OCI-LY1 (cell line): ENCODE measurements around the gene GOLGA6B.
"Not testable (repeated sequence)": the region's sequence is repeated elsewhere in the genome, so short reads cannot be mapped to it uniquely, and the experiment has no call there.

Experiments
- EZH2 ChIP-seq: fragments of 200-600 bp; sonication (generic), shearing (Covaris generic); IDR thresholded peaks from 2 replicates; pipeline ENCODE4 v1.8.0; 2017; ENCODE audit warnings: borderline replicate concordance, mixed run types, mild to moderate bottlenecking, antibody characterized with exemption, low read length, moderate library complexity, mixed read lengths
- TF ChIP-seq, protein P1 (sequence below): fragments of 200-600 bp; sonication (generic), shearing (Covaris generic); IDR thresholded peaks from 2 replicates; pipeline ENCODE4 v1.5.1; 2017; ENCODE audit warnings: mild to moderate bottlenecking, antibody characterized with exemption, low read length, moderate library complexity, mixed read lengths

DNA sequence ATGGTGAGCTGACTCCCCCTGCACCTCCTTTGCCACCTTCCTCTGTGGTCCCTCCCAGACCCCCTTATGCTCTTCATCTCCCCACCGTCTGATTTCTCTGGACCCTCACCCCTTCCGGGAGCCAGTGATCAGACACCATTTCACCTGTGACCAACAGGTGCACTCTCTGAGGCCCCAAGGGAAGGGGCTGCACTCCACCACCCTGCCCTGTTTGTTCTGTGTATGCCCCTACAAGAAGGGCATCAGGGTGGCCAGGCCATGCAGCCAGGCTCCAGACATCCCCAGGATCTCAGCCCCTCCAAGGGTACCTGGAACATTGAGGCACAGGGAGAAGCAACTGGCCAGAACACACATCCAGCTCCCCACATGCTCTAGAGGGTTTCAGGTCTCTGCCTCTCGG lies 42.2 kb upstream of the GOLGA6B start:
- TF ChIP-seq, protein P1, sequence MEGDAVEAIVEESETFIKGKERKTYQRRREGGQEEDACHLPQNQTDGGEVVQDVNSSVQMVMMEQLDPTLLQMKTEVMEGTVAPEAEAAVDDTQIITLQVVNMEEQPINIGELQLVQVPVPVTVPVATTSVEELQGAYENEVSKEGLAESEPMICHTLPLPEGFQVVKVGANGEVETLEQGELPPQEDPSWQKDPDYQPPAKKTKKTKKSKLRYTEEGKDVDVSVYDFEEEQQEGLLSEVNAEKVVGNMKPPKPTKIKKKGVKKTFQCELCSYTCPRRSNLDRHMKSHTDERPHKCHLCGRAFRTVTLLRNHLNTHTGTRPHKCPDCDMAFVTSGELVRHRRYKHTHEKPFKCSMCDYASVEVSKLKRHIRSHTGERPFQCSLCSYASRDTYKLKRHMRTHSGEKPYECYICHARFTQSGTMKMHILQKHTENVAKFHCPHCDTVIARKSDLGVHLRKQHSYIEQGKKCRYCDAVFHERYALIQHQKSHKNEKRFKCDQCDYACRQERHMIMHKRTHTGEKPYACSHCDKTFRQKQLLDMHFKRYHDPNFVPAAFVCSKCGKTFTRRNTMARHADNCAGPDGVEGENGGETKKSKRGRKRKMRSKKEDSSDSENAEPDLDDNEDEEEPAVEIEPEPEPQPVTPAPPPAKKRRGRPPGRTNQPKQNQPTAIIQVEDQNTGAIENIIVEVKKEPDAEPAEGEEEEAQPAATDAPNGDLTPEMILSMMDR: not testable (repeated sequence)
- TF ChIP-seq EZH2: not testable (repeated sequence)
